SU-DHL-6 (cell line): Measurements from ENCODE around the gene PKNOX2.

Experiments
- H2AFZ ChIP-seq: fragments of 200-600 bp; sonication (generic); 2 replicates; pipeline ENCODE4 v1.6.1; 2014; ENCODE audit warnings: low read depth, mild to moderate bottlenecking, moderate library complexity, mixed read lengths, antibody characterized with exemption, low read length; ENCODE audit not compliant: severe bottlenecking
- H3F3A ChIP-seq: fragments of 200-600 bp; shearing (Covaris generic); 2 replicates; pipeline ENCODE4 v1.6.0; 2016; ENCODE audit warnings: antibody characterized with exemption, mild to moderate bottlenecking; ENCODE audit not compliant: insufficient read depth
- H3K27ac ChIP-seq: fragments of 200-600 bp; sonication (generic); 2 replicates; pipeline ENCODE4 v1.5.1; 2016; ENCODE audit warnings: low read depth, mild to moderate bottlenecking, low read length, moderate library complexity, mixed read lengths
- H3K27me3 ChIP-seq: fragments of 200-600 bp; sonication (generic), shearing (Covaris generic); 2 replicates; pipeline ENCODE4 v1.6.0; 2014; ENCODE audit warnings: mild to moderate bottlenecking, low read length
- H3K36me3 ChIP-seq: fragments of 200-600 bp; sonication (generic); 2 replicates; pipeline ENCODE4 v1.6.1; 2014; ENCODE audit warnings: mild to moderate bottlenecking, low read length, mixed read lengths
- H3K4me2 ChIP-seq: fragments of 300-600, 200-600 bp; shearing (Covaris generic), sonication (generic); 2 replicates; pipeline ENCODE4 v1.6.0; 2014; ENCODE audit warnings: low read length, low read depth, mild to moderate bottlenecking; ENCODE audit not compliant: poor library complexity, severe bottlenecking
- H3K4me3 ChIP-seq: fragments of 200-600 bp; sonication (generic); 2 replicates; pipeline ENCODE4 v1.5.1; 2014; ENCODE audit warnings: antibody characterized with exemption, low read length, mild to moderate bottlenecking, mixed read lengths; ENCODE audit not compliant: insufficient read depth, poor library complexity, severe bottlenecking
- H3K79me2 ChIP-seq: fragments of 200-600 bp; sonication (generic); 2 replicates; pipeline ENCODE4 v1.6.1; 2014; ENCODE audit warnings: mild to moderate bottlenecking, low read length, moderate library complexity; ENCODE audit not compliant: insufficient read depth
- H3K9ac ChIP-seq: fragments of 200-600 bp; sonication (generic); 2 replicates; pipeline ENCODE4 v1.7.0; 2014; ENCODE audit warnings: mild to moderate bottlenecking, low read length
- H3K9me2 ChIP-seq: fragments of 200-600 bp; sonication (generic); replicated peaks from 2 replicates; pipeline ENCODE4 v1.6.1; 2014; ENCODE audit warnings: low read length; ENCODE audit not compliant: insufficient read depth
- H3K9me3 ChIP-seq: fragments of 200-600 bp; sonication (generic); 2 replicates; pipeline ENCODE4 v1.6.1; 2014; ENCODE audit warnings: low read length, mixed read lengths; ENCODE audit not compliant: insufficient read depth
- H4K20me1 ChIP-seq: fragments of 200-600 bp; sonication (generic); 2 replicates; pipeline ENCODE4 v1.6.1; 2014; ENCODE audit warnings: low read depth, mild to moderate bottlenecking, antibody characterized with exemption, low read length, moderate library complexity, mixed read lengths
- EZH2phosphoT487 ChIP-seq: fragments of 200-600 bp; sonication (generic), shearing (Covaris generic); conservative IDR thresholded peaks from 2 replicates; pipeline ENCODE4 v1.6.1; 2018; ENCODE audit warnings: mild to moderate bottlenecking, antibody characterized with exemption, low read length, moderate library complexity, mixed read lengths
- TF ChIP-seq, protein P1 (sequence below): fragments of 200-600 bp; sonication (generic); IDR thresholded peaks from one replicate; pipeline ENCODE4 v1.5.1; 2017; ENCODE audit warnings: antibody characterized with exemption, mild to moderate bottlenecking, low read length, moderate library complexity; ENCODE audit not compliant: insufficient read depth, poor library complexity, severe bottlenecking

Gene PKNOX2

DNA sequence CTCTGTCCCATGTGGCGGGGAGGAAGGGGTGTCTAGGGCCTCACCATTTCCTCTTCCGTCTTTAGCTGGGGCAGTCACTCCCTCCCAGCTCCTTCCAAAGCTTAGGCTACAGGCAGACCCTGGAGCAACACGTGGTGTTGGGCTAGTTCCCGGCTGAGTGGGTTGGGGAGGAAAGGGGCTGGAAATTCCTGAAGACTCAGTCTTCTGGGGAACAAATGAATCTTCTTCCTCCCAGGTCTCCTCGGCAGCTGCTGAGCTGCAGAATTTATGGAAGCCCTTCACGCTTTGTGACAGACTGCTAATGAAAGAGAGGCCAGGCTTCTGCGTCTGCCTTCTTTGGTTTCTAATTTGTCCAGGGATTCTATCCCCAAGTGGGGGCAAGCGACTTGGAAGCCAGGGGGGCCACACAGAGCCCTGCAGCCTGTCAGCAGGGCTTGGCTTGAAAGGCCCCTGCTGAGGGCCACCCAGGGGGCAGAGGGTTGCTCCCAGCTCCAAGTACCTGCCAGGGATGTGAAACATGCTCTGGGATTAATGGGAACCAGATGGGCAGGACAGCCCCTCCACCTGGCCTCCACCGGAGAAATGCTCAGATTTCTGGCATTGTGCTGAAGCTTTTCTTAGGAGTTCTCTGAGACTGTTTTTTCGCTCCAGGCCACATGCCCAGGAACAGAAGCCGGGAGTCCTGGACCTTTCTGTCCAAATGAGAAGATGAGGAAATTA lies 123.1 kb downstream of the PKNOX2 start:
- no peaks in the 10 kb centered on the region for H3F3A ChIP-seq
- H3K4me2 ChIP-seq: no peak overlapping the region
- no peaks in the 10 kb centered on the region for H3K36me3 ChIP-seq
- TF ChIP-seq EZH2phosphoT487: no peak
- TF ChIP-seq, protein P1, sequence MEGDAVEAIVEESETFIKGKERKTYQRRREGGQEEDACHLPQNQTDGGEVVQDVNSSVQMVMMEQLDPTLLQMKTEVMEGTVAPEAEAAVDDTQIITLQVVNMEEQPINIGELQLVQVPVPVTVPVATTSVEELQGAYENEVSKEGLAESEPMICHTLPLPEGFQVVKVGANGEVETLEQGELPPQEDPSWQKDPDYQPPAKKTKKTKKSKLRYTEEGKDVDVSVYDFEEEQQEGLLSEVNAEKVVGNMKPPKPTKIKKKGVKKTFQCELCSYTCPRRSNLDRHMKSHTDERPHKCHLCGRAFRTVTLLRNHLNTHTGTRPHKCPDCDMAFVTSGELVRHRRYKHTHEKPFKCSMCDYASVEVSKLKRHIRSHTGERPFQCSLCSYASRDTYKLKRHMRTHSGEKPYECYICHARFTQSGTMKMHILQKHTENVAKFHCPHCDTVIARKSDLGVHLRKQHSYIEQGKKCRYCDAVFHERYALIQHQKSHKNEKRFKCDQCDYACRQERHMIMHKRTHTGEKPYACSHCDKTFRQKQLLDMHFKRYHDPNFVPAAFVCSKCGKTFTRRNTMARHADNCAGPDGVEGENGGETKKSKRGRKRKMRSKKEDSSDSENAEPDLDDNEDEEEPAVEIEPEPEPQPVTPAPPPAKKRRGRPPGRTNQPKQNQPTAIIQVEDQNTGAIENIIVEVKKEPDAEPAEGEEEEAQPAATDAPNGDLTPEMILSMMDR: no peak
- H3K4me3 ChIP-seq: no peak overlapping the region
- H3K9ac ChIP-seq: no peak overlapping the region
- no peaks in the 10 kb centered on the region for H4K20me1 ChIP-seq
- no peaks in the 10 kb centered on the region for H3K9me3 ChIP-seq
- H3K27ac ChIP-seq: no peak overlapping the region
- H3K79me2 ChIP-seq: no peaks in the 10 kb centered on the region
- H3K27me3 ChIP-seq: no peaks in the 10 kb centered on the region
- no peaks in the 10 kb centered on the region for H3K9me2 ChIP-seq
- no peak overlapping the region for H2AFZ ChIP-seq

DNA sequence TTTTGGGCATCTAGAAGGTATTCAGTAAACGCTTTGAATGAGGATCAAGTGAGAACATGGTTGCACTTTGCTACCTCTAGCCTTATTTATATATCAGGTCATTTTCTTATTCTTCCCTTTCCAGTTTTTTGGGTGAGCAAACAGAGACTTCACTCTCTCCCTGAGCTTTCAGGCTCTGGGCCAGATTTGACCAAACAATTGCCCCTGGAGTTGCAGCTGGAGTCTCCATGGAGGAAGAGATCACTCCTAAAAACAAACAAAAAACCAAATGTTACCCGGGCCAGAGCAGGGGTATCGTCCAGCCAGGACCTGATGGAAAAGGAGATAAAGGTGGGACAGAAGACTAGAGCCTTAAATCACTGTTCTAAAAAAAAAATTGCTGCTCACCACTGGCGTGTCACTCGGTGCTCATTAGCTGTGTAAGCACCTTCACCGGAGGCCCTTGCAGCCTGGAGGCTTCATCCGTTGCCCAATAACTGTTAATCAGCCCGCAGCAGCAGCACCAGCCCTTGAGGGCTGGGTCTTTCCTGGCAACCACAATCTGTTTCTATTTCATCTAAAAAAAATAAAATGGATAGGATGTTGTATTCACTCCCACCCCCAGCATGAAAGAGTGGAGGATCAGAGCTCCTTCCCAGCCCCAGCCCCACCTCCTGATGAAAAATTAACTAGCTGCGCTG lies 125.0 kb downstream of the PKNOX2 start:
- H3K9ac ChIP-seq: no peak overlapping the region
- no peak overlapping the region for H2AFZ ChIP-seq
- no peaks in the 10 kb centered on the region for H3K9me2 ChIP-seq
- no peak for TF ChIP-seq EZH2phosphoT487
- TF ChIP-seq, protein P1: no peak
- no peak overlapping the region for H3K4me2 ChIP-seq
- no peaks in the 10 kb centered on the region for H4K20me1 ChIP-seq
- H3K36me3 ChIP-seq: no peaks in the 10 kb centered on the region
- no peaks in the 10 kb centered on the region for H3F3A ChIP-seq
- no peak overlapping the region for H3K27ac ChIP-seq
- no peaks in the 10 kb centered on the region for H3K9me3 ChIP-seq
- no peaks in the 10 kb centered on the region for H3K27me3 ChIP-seq
- H3K4me3 ChIP-seq: no peak overlapping the region
- H3K79me2 ChIP-seq: no peaks in the 10 kb centered on the region

DNA sequence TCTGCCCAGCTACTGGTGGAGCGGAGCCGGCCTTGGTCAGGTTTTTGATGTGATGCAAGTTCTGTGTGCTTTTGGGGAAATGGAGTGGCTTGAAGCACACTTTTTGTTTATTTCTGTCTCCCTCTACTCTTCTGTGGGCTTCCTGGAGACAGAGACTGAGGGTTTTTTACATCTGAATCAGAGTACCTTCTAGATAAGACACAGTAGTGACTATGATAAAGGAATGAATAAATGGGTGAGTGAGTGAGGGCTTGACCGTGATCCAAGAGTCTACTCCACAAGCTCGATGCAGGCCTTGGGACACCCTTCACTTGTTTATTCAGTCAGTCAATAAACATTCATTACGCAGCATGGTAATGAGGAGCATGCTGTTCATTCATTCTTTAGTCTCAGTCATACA lies 125.7 kb downstream of the PKNOX2 start:
- Histone ChIP-seq H3K4me2 (no peak overlapping the region), H3K27me3 (no peaks in the 10 kb centered on the region), H3K27ac (no peak overlapping the region), H3K9ac (no peak overlapping the region), H3K36me3 (no peaks in the 10 kb centered on the region), H3K9me2 (no peaks in the 10 kb centered on the region), H3K4me3 (no peak overlapping the region), H2AFZ (no peak overlapping the region), H3K9me3 (no peaks in the 10 kb centered on the region), H3K79me2 (no peaks in the 10 kb centered on the region), H3F3A (no peaks in the 10 kb centered on the region), H4K20me1 (no peaks in the 10 kb centered on the region)
- no peak for TF ChIP-seq EZH2phosphoT487
- TF ChIP-seq, protein P1: no peak
